ENCODE results near the gene TRIM47. TPM values are rescaled to one million over a fixed set of nuclear protein-coding genes. Genes with fewer than 3 reads are reported as not detected.

The TRIM47 gene
- total and polyA plus RNA-seq, 2 experiments from 2014 or later = 7.2 to 9.9 TPM

- peaks cover 18% of the 10 kb centered on the region for H3K27me3 Mint-ChIP-seq (ENCODE audit: insufficient read depth, low read depth, poor library complexity)
Measured at GRCh38 chr17:75892556-75893224, 14.3 kb upstream of the TRIM47 start.

More at GRCh38 chr17:75892556-75893224, 14.3 kb upstream of the TRIM47 start:
- H3K4me1 ChIP-seq (ENCODE audit: insufficient read depth) = peaks cover 17% of the 10 kb centered on the region; the same call in 1 of the 2 replicates
- H3K27ac ChIP-seq (ENCODE audit: low read depth) = no peak overlapping the region
- no peaks in the 10 kb centered on the region for H3K27me3 ChIP-seq (ENCODE audit: insufficient read depth)
- no peaks in the 10 kb centered on the region for H3K36me3 ChIP-seq (ENCODE audit: insufficient read depth)
- no peaks in the 10 kb centered on the region; the same call in 1 of the 2 replicates for H4K20me1 ChIP-seq (replicated peaks; ENCODE audit: insufficient read depth)
- H3K36me3 Mint-ChIP-seq (ENCODE audit: low read depth) = peaks cover 25% of the 10 kb centered on the region
- no peaks in the 10 kb centered on the region for H3K9me2 ChIP-seq (ENCODE audit: insufficient read depth)
- H3K27ac Mint-ChIP-seq = no peak overlapping the region
- ATAC-seq = no peak
- no peak overlapping the region for H3K4me3 ChIP-seq
- H3F3A ChIP-seq (replicated peaks; ENCODE audit: low read depth) = peaks cover 24% of the 10 kb centered on the region
- H3K4me1 Mint-ChIP-seq = peaks cover 23% of the 10 kb centered on the region
- no peaks in the 10 kb centered on the region for H3K9me3 Mint-ChIP-seq
- no peak overlapping the region for H2AFZ ChIP-seq
- TF ChIP-seq ZNF331 (CRISPR knock-in tag; IDR thresholded peaks at IDR 0.05; ENCODE audit: low read depth) = no peak
- no peak for TF ChIP-seq ETS1 (IDR thresholded peaks at IDR 0.05)
- no peak for TF ChIP-seq NANOG (IDR thresholded peaks at IDR 0.05; ENCODE audit: borderline replicate concordance)
- no peak for TF ChIP-seq CTCF (conservative IDR thresholded peaks at IDR 0.05; ENCODE audit: low read depth in 2 of 2)
- no peak for TF ChIP-seq STAT1 (IDR thresholded peaks at IDR 0.05; ENCODE audit: unreplicated experiment)
- TF ChIP-seq EZH2phosphoT487 (IDR thresholded peaks at IDR 0.05; ENCODE audit: unreplicated experiment) = no peak
- TF ChIP-seq JUNB (IDR thresholded peaks at IDR 0.05; ENCODE audit: unreplicated experiment) = no peak
- TF ChIP-seq POLR2AphosphoS5 (IDR thresholded peaks at IDR 0.05; ENCODE audit: low read depth) = no peak
- no peak for TF ChIP-seq ZNF462 (CRISPR knock-in tag; IDR thresholded peaks at IDR 0.05)
- TF ChIP-seq REST (IDR thresholded peaks at IDR 0.05; ENCODE audit: unreplicated experiment) = no peak
- peaks cover 18% of the 10 kb centered on the region for H3K79me2 ChIP-seq (replicated peaks; ENCODE audit: insufficient read depth)
- no peak overlapping the region for H3K4me3 Mint-ChIP-seq
- no peak for DNase-seq (ENCODE audit: low spot score)
- H3K4me2 ChIP-seq = no peak overlapping the region

All from GM23338 (cell line).